Hepatocyte (in vitro differentiated cells): Measurements from ENCODE around the gene CHST4. TPM values are rescaled to one million over a fixed set of nuclear protein-coding genes. Genes with fewer than 3 reads are reported as not detected.

Experiments
- DNase-seq: peaks from one replicate; pipeline ENCODE4 v3.0.0-alpha.2; 2016; ENCODE audit warnings: low spot score
- H2AFZ ChIP-seq: fragments of 200-600 bp; sonication (generic); 2 replicates; pipeline ENCODE4 v1.6.0; 2016; ENCODE audit warnings: antibody characterized with exemption, mild to moderate bottlenecking
- H3K27ac ChIP-seq: fragments of 200-600 bp; sonication (generic); 2 replicates; pipeline ENCODE4 v1.5.1; 2016; ENCODE audit warnings: mild to moderate bottlenecking
- H3K27me3 ChIP-seq: fragments of 200-600 bp; sonication (generic); 2 replicates; pipeline ENCODE4 v1.6.1; 2016
- H3K36me3 ChIP-seq: fragments of 200-600 bp; sonication (generic); replicated peaks from 2 replicates; pipeline ENCODE4 v1.5.1; 2016; ENCODE audit warnings: low read depth; ENCODE audit not compliant: insufficient read depth
- H3K4me1 ChIP-seq: fragments of 200-600 bp; sonication (generic); 2 replicates; pipeline ENCODE4 v1.5.1; 2016; ENCODE audit warnings: mild to moderate bottlenecking, moderate library complexity; ENCODE audit not compliant: insufficient read depth
- H3K4me2 ChIP-seq: fragments of 200-600 bp; sonication (generic); 2 replicates; pipeline ENCODE4 v1.6.0; 2016
- H3K4me3 ChIP-seq: fragments of 200-600 bp; sonication (generic); 2 replicates; pipeline ENCODE4 v1.5.1; 2016; ENCODE audit warnings: mild to moderate bottlenecking
- H3K79me2 ChIP-seq: fragments of 200-600 bp; sonication (generic); 2 replicates; pipeline ENCODE4 v1.6.0; 2017; ENCODE audit warnings: mild to moderate bottlenecking
- H3K9me2 ChIP-seq: fragments of 200-600 bp; sonication (generic); replicated peaks from 2 replicates; pipeline ENCODE4 v1.6.0; 2017; ENCODE audit warnings: mild to moderate bottlenecking; ENCODE audit not compliant: insufficient read depth
- H3K9me3 ChIP-seq: fragments of 200-600 bp; sonication (generic); 2 replicates; pipeline ENCODE4 v1.5.1; 2016; ENCODE audit warnings: low read depth, mild to moderate bottlenecking
- H4K20me1 ChIP-seq: fragments of 200-600 bp; sonication (generic); 2 replicates; pipeline ENCODE4 v1.6.0; 2016; ENCODE audit warnings: mild to moderate bottlenecking; ENCODE audit not compliant: insufficient read depth, poor library complexity, severe bottlenecking
- CTCF ChIP-seq: fragments of 200-600 bp; sonication (generic); IDR thresholded peaks from 2 replicates; pipeline ENCODE4 v1.5.1; 2016; ENCODE audit warnings: antibody characterized with exemption, mild to moderate bottlenecking; ENCODE audit not compliant: poor library complexity
- EZH2 ChIP-seq: fragments of 200-600 bp; sonication (generic); IDR thresholded peaks from 2 replicates; pipeline ENCODE4 v1.6.1; 2016; ENCODE audit warnings: antibody characterized with exemption, mild to moderate bottlenecking, borderline replicate concordance
- EZH2phosphoT487 ChIP-seq: fragments of 200-600 bp; sonication (generic); IDR thresholded peaks from one replicate; pipeline ENCODE4 v1.6.1; 2018; ENCODE audit warnings: antibody characterized with exemption, mild to moderate bottlenecking, low read depth, moderate library complexity; ENCODE audit not compliant: unreplicated experiment, severe bottlenecking
- WGBS: methylation state at CpG from one replicate; pipeline ENCODE4 v1.1.6; 2016; ENCODE audit warnings: low lambda C conversion rate; ENCODE audit errors: missing lambda C conversion rate; 5-methylcytosine and 5-hydroxymethylcytosine counted together
- polyA plus RNA-seq: library from polyadenylated mRNA; unstranded; fragments of >200 nt; fragmentation: Nextera tagmentation; extraction: Ambion mirVana; gene quantifications from 2 replicates; pipeline ENCODE4 v1.2.1, GENCODE V29; 2016
- total RNA-seq: library from RNA; depleted of rRNA; stranded (reverse); fragments of >200 nt; gene quantifications from 2 replicates; pipeline ENCODE4 v1.2.3, GENCODE V29; 2014

Gene CHST4
- total and polyA plus RNA-seq, 2 experiments from 2014 or later = 0.06 to 0.10 TPM

GRCh38 chr16:71524566-71525553, 1.4 kb upstream of the CHST4 start:
- no peak for DNase-seq
- TF ChIP-seq EZH2 (no peak), CTCF (no peak), EZH2phosphoT487 (no peak)
- H4K20me1 ChIP-seq = no peaks in the 10 kb centered on the region
- H2AFZ ChIP-seq = no peak overlapping the region
- no peaks in the 10 kb centered on the region for H3K9me3 ChIP-seq
- 66% methylated on average over 16 of the region's 16 CpGs for WGBS
- H3K4me1 ChIP-seq = no peaks in the 10 kb centered on the region
- H3K36me3 ChIP-seq = no peaks in the 10 kb centered on the region
- H3K27me3 ChIP-seq = peaks cover 25% of the 10 kb centered on the region
- H3K27ac ChIP-seq = no peak overlapping the region
- no peaks in the 10 kb centered on the region for H3K9me2 ChIP-seq
- no peaks in the 10 kb centered on the region for H3K79me2 ChIP-seq
- no peak overlapping the region for H3K4me2 ChIP-seq
- H3K4me3 ChIP-seq = no peak overlapping the region

- no peak overlapping the region for H3K4me3 ChIP-seq
- H3K79me2 ChIP-seq = no peaks in the 10 kb centered on the region
- H3K27ac ChIP-seq = no peak overlapping the region
- H2AFZ ChIP-seq = no peak overlapping the region
- TF ChIP-seq EZH2phosphoT487 (no peak), CTCF (no peak), EZH2 (no peak)
- no peaks in the 10 kb centered on the region for H3K4me1 ChIP-seq
- H3K27me3 ChIP-seq = peaks cover 24% of the 10 kb centered on the region
- H3K9me3 ChIP-seq = no peaks in the 10 kb centered on the region
- DNase-seq = no peak
- 94% methylated on average over 1 of the region's 1 CpG for WGBS
- no peaks in the 10 kb centered on the region for H3K9me2 ChIP-seq
- no peak overlapping the region for H3K4me2 ChIP-seq
- no peaks in the 10 kb centered on the region for H4K20me1 ChIP-seq
- no peaks in the 10 kb centered on the region for H3K36me3 ChIP-seq
Observed at GRCh38 chr16:71528257-71528656, 2.0 kb downstream of the CHST4 start.

- Histone ChIP-seq H3K4me3 (no peak overlapping the region), H3K4me1 (no peaks in the 10 kb centered on the region), H3K9me3 (no peaks in the 10 kb centered on the region), H3K27me3 (peaks cover 21% of the 10 kb centered on the region), H3K27ac (no peak overlapping the region), H2AFZ (no peak overlapping the region), H3K9me2 (no peaks in the 10 kb centered on the region), H3K36me3 (no peaks in the 10 kb centered on the region), H3K79me2 (no peaks in the 10 kb centered on the region), H4K20me1 (no peaks in the 10 kb centered on the region), H3K4me2 (no peak overlapping the region)
- DNase-seq = no peak
- TF ChIP-seq EZH2phosphoT487 = no peak
- 94% methylated on average over 4 of the region's 4 CpGs for WGBS
Observed at GRCh38 chr16:71528863-71529262, 2.6 kb downstream of the CHST4 start.

- no peak overlapping the region for H2AFZ ChIP-seq
Observed at GRCh38 chr16:71532366-71532765, 6.1 kb downstream of the CHST4 start.

More at GRCh38 chr16:71532366-71532765, 6.1 kb downstream of the CHST4 start:
- Histone ChIP-seq H3K27ac (no peak overlapping the region), H3K9me3 (no peaks in the 10 kb centered on the region), H3K4me3 (no peak overlapping the region), H3K36me3 (no peaks in the 10 kb centered on the region), H4K20me1 (no peaks in the 10 kb centered on the region), H3K4me1 (no peaks in the 10 kb centered on the region), H3K4me2 (no peak overlapping the region), H3K9me2 (no peaks in the 10 kb centered on the region), H3K79me2 (no peaks in the 10 kb centered on the region), H3K27me3 (no peaks in the 10 kb centered on the region)
- no peak for TF ChIP-seq CTCF
- TF ChIP-seq EZH2 = no peak
- no peak for TF ChIP-seq EZH2phosphoT487
- no peak for DNase-seq
- 72% methylated on average over 3 of the region's 3 CpGs for WGBS
